Activated CD4-positive, alpha-beta T cell treated with anti-CD3 and anti-CD28 coated beads, Interleukin-2, amount 10 ng/mL, durations not matched to agents 24 days and 14 days (primary cell): ENCODE data around the gene OGDHL. TPM values are rescaled to one million over a fixed set of nuclear protein-coding genes. Genes with fewer than 3 reads are reported as not detected.
"Not testable (repeated sequence)": the region's sequence is repeated elsewhere in the genome, so short reads cannot be mapped to it uniquely, and the experiment has no call there.

Experiments used
- DNase-seq: peaks from one replicate; pipeline ENCODE4 v3.0.0; 2022
- H3K27ac Mint-ChIP-seq: one replicate; pipeline ENCODE4 v1.8.0; 2022; ENCODE audit warnings: mild to moderate bottlenecking, mixed read lengths
- H3K27me3 Mint-ChIP-seq: one replicate; pipeline ENCODE4 v1.8.0; 2022; ENCODE audit warnings: mixed read lengths
- H3K36me3 Mint-ChIP-seq: one replicate; pipeline ENCODE4 v1.8.0; 2022; ENCODE audit warnings: low read depth, mild to moderate bottlenecking, mixed read lengths
- H3K4me1 Mint-ChIP-seq: one replicate; pipeline ENCODE4 v1.8.0; 2021; ENCODE audit warnings: mixed read lengths
- H3K4me3 Mint-ChIP-seq: one replicate; pipeline ENCODE4 v1.8.0; 2022; ENCODE audit warnings: mild to moderate bottlenecking, moderate library complexity, mixed read lengths
- H3K9me3 Mint-ChIP-seq: one replicate; pipeline ENCODE4 v1.8.0; 2021; ENCODE audit warnings: mixed read lengths
- intact Hi-C: fragments of 100-400 bp; cut with micrococcal nuclease; formaldehyde crosslinking; loops from one replicate; pipeline ENCODE4 v1.15.1; 2023
- total RNA-seq: library from RNA; stranded (reverse); gene quantifications from 2 replicates; pipeline ENCODE4 v1.2.3, GENCODE V29; 2022

OGDHL gene
- total RNA-seq, 1 donor from 2014 or later: 0.89 TPM

- H3K27ac Mint-ChIP-seq: no peak overlapping the region
- intact Hi-C loops: no loop called here
- DNase-seq: peak; percentile 53
- H3K4me3 Mint-ChIP-seq: no peak overlapping the region
- no peaks in the 10 kb centered on the region for H3K36me3 Mint-ChIP-seq
- no peaks in the 10 kb centered on the region for H3K4me1 Mint-ChIP-seq
- H3K27me3 Mint-ChIP-seq: no peaks in the 10 kb centered on the region
- H3K9me3 Mint-ChIP-seq: no peaks in the 10 kb centered on the region
These were observed 20.8 kb downstream of the OGDHL start for GRCh38 chr10:49741108-49741995.

- intact Hi-C loops: no loop called here
- H3K27me3 Mint-ChIP-seq: no peaks in the 10 kb centered on the region
- DNase-seq: peak; percentile 51
- no peak overlapping the region for H3K4me3 Mint-ChIP-seq
- no peaks in the 10 kb centered on the region for H3K4me1 Mint-ChIP-seq
- H3K36me3 Mint-ChIP-seq: no peaks in the 10 kb centered on the region
- H3K9me3 Mint-ChIP-seq: no peaks in the 10 kb centered on the region
- no peak overlapping the region for H3K27ac Mint-ChIP-seq
These were observed 21.6 kb downstream of the OGDHL start for GRCh38 chr10:49740346-49741107.

GRCh38 chr10:49739426-49739825 lies 22.7 kb downstream of the OGDHL start:
- peak; percentile 55 for DNase-seq
- Mint-ChIP-seq H3K27me3 (no peaks in the 10 kb centered on the region), H3K9me3 (no peaks in the 10 kb centered on the region), H3K4me3 (no peak overlapping the region), H3K27ac (no peak overlapping the region), H3K36me3 (no peaks in the 10 kb centered on the region), H3K4me1 (no peaks in the 10 kb centered on the region)
- intact Hi-C loops: no loop called here

- intact Hi-C loops: no loop called here
- no peak overlapping the region for H3K4me3 Mint-ChIP-seq
These were observed 23.3 kb downstream of the OGDHL start for GRCh38 chr10:49738616-49739360.

GRCh38 chr10:49737474-49738201 lies 24.5 kb downstream of the OGDHL start:
- Mint-ChIP-seq H3K36me3 (no peaks in the 10 kb centered on the region), H3K9me3 (no peaks in the 10 kb centered on the region), H3K4me3 (no peak overlapping the region), H3K27ac (no peak overlapping the region), H3K27me3 (no peaks in the 10 kb centered on the region), H3K4me1 (no peaks in the 10 kb centered on the region)
- DNase-seq: no peak
- intact Hi-C loops: no loop called here

More at GRCh38 chr10:49738616-49739360, 23.3 kb downstream of the OGDHL start:
- Mint-ChIP-seq H3K4me1 (no peaks in the 10 kb centered on the region), H3K27me3 (no peaks in the 10 kb centered on the region), H3K36me3 (no peaks in the 10 kb centered on the region), H3K27ac (no peak overlapping the region), H3K9me3 (no peaks in the 10 kb centered on the region)
- DNase-seq: peak; percentile 50

- H3K9me3 Mint-ChIP-seq: no peaks in the 10 kb centered on the region
- no peak overlapping the region for H3K27ac Mint-ChIP-seq
- intact Hi-C loops: no loop called here
- no peak overlapping the region for H3K4me3 Mint-ChIP-seq
- no peaks in the 10 kb centered on the region for H3K4me1 Mint-ChIP-seq
- no peaks in the 10 kb centered on the region for H3K36me3 Mint-ChIP-seq
- H3K27me3 Mint-ChIP-seq: no peaks in the 10 kb centered on the region
- DNase-seq: no peak
These were observed 25.5 kb downstream of the OGDHL start for GRCh38 chr10:49736564-49737113.

GRCh38 chr10:49735848-49736563 lies 26.1 kb downstream of the OGDHL start:
- intact Hi-C loops: no loop called here
- no peak for DNase-seq
- no peaks in the 10 kb centered on the region for H3K9me3 Mint-ChIP-seq
- H3K36me3 Mint-ChIP-seq: no peaks in the 10 kb centered on the region
- H3K4me3 Mint-ChIP-seq: no peak overlapping the region
- H3K27me3 Mint-ChIP-seq: no peaks in the 10 kb centered on the region
- H3K4me1 Mint-ChIP-seq: no peaks in the 10 kb centered on the region
- H3K27ac Mint-ChIP-seq: no peak overlapping the region

- intact Hi-C loops: no loop called here
- Mint-ChIP-seq H3K9me3 (no peaks in the 10 kb centered on the region), H3K27ac (no peak overlapping the region)
These were observed 27.0 kb downstream of the OGDHL start for GRCh38 chr10:49735161-49735560.

GRCh38 chr10:49734676-49735075 lies 27.4 kb downstream of the OGDHL start:
- intact Hi-C loops: no loop called here
- Mint-ChIP-seq H3K27me3 (peaks cover 2% of the 10 kb centered on the region), H3K4me1 (no peaks in the 10 kb centered on the region), H3K4me3 (no peak overlapping the region), H3K9me3 (no peaks in the 10 kb centered on the region), H3K27ac (no peak overlapping the region), H3K36me3 (no peaks in the 10 kb centered on the region)
- no peak for DNase-seq

More at GRCh38 chr10:49735161-49735560, 27.0 kb downstream of the OGDHL start:
- Mint-ChIP-seq H3K4me1 (no peaks in the 10 kb centered on the region), H3K36me3 (no peaks in the 10 kb centered on the region), H3K4me3 (no peak overlapping the region), H3K27me3 (peaks cover 2% of the 10 kb centered on the region)
- DNase-seq: no peak

- H3K27me3 Mint-ChIP-seq: peaks cover 2% of the 10 kb centered on the region
- H3K4me1 Mint-ChIP-seq: no peaks in the 10 kb centered on the region
- DNase-seq: no peak
- H3K4me3 Mint-ChIP-seq: no peak overlapping the region
- H3K27ac Mint-ChIP-seq: no peak overlapping the region
- H3K36me3 Mint-ChIP-seq: no peaks in the 10 kb centered on the region
- no peaks in the 10 kb centered on the region for H3K9me3 Mint-ChIP-seq
- intact Hi-C loops: no loop called here
These were observed 28.3 kb downstream of the OGDHL start for GRCh38 chr10:49733866-49734265.

- Mint-ChIP-seq H3K36me3 (no peaks in the 10 kb centered on the region), H3K9me3 (peaks cover 9% of the 10 kb centered on the region), H3K27ac (no peak overlapping the region), H3K27me3 (peaks cover 2% of the 10 kb centered on the region), H3K4me3 (no peak overlapping the region), H3K4me1 (no peaks in the 10 kb centered on the region)
- intact Hi-C loops: no loop called here
- DNase-seq: no peak
These were observed 35.5 kb downstream of the OGDHL start for GRCh38 chr10:49726593-49726992.

GRCh38 chr10:49715157-49715556 lies 47.0 kb downstream of the OGDHL start:
- H3K9me3 Mint-ChIP-seq, intact Hi-C loops, H3K27me3 Mint-ChIP-seq, H3K27ac Mint-ChIP-seq, H3K4me3 Mint-ChIP-seq, DNase-seq, H3K36me3 Mint-ChIP-seq, H3K4me1 Mint-ChIP-seq: not testable (repeated sequence)

- H3K4me1 Mint-ChIP-seq: no peaks in the 10 kb centered on the region
- no peaks in the 10 kb centered on the region for H3K9me3 Mint-ChIP-seq
- no peak overlapping the region for H3K4me3 Mint-ChIP-seq
- no peaks in the 10 kb centered on the region for H3K36me3 Mint-ChIP-seq
- intact Hi-C loops: no loop called here
- DNase-seq: no peak
- no peaks in the 10 kb centered on the region for H3K27me3 Mint-ChIP-seq
- H3K27ac Mint-ChIP-seq: no peak overlapping the region
These were observed 48.9 kb downstream of the OGDHL start for GRCh38 chr10:49713266-49713665.
